OCI-LY1 (cell line): ENCODE measurements around the gene YIPF1.

Experiments
- H2AFZ ChIP-seq: fragments of 200-600 bp; sonication (generic), shearing (Covaris generic); 2 replicates; pipeline ENCODE4 v1.6.0; 2014; ENCODE audit warnings: antibody characterized with exemption, mild to moderate bottlenecking, low read length
- H3F3A ChIP-seq: fragments of 200-600 bp; sonication (generic), shearing (Covaris generic); 2 replicates; pipeline ENCODE4 v1.6.0; 2014; ENCODE audit warnings: mild to moderate bottlenecking, antibody characterized with exemption, low read length, moderate library complexity; ENCODE audit not compliant: insufficient read depth
- H3K27ac ChIP-seq: fragments of 200-600 bp; sonication (generic); 2 replicates; pipeline ENCODE4 v1.5.1; 2014; ENCODE audit warnings: low read length, mixed run types, mild to moderate bottlenecking, low read depth; ENCODE audit not compliant: poor library complexity, severe bottlenecking
- H3K27me3 ChIP-seq: fragments of 200-600 bp; sonication (generic); 2 replicates; pipeline ENCODE4 v1.6.0; 2014; ENCODE audit warnings: antibody characterized with exemption, mild to moderate bottlenecking, low read length, moderate library complexity; ENCODE audit not compliant: insufficient read depth
- H3K36me3 ChIP-seq: fragments of 200-600 bp; sonication (generic); 2 replicates; pipeline ENCODE4 v1.6.1; 2014; ENCODE audit warnings: mild to moderate bottlenecking, antibody characterized with exemption, low read length, moderate library complexity, mixed read lengths; ENCODE audit not compliant: insufficient read depth
- H3K4me1 ChIP-seq: fragments of 200-600 bp; sonication (generic); 2 replicates; pipeline ENCODE4 v1.5.1; 2014; ENCODE audit warnings: mild to moderate bottlenecking, low read length, moderate library complexity; ENCODE audit not compliant: insufficient read depth, severe bottlenecking
- H3K4me2 ChIP-seq: fragments of 200-600 bp; sonication (generic), shearing (Covaris generic); 2 replicates; pipeline ENCODE4 v1.6.1; 2014; ENCODE audit warnings: low read length
- H3K4me3 ChIP-seq: fragments of 200-600 bp; sonication (generic); 2 replicates; pipeline ENCODE4 v1.5.1; 2014; ENCODE audit warnings: low read length, low read depth, mild to moderate bottlenecking, mixed read lengths; ENCODE audit not compliant: poor library complexity, severe bottlenecking
- H3K79me2 ChIP-seq: fragments of 200-600 bp; shearing (Covaris generic); 2 replicates; pipeline ENCODE4 v1.6.1; 2016; ENCODE audit warnings: mixed run types, low read length, mixed read lengths; ENCODE audit not compliant: insufficient read depth
- H3K9ac ChIP-seq: fragments of 200-600 bp; sonication (generic), shearing (Covaris generic); 2 replicates; pipeline ENCODE4 v1.6.1; 2014; ENCODE audit warnings: mild to moderate bottlenecking, low read length, mixed read lengths
- H3K9me2 ChIP-seq: fragments of 200-600 bp; sonication (generic), shearing (Covaris generic); 2 replicates; pipeline ENCODE4 v1.6.1; 2014; ENCODE audit warnings: low read depth, mild to moderate bottlenecking, low read length, mixed read lengths
- H3K9me3 ChIP-seq: fragments of 200-600 bp; shearing (Covaris generic); 2 replicates; pipeline ENCODE4 v1.6.1; 2014; ENCODE audit warnings: low read length, mixed read lengths
- H4K20me1 ChIP-seq: fragments of 200-600 bp; sonication (generic), shearing (Covaris generic); 2 replicates; pipeline ENCODE4 v1.6.0; 2016; ENCODE audit warnings: mild to moderate bottlenecking, low read length; ENCODE audit not compliant: insufficient read depth
- CTCF ChIP-seq: fragments of 200-600 bp; sonication (generic), shearing (Covaris generic); IDR thresholded peaks from 2 replicates; pipeline ENCODE4 v1.5.1; 2017; ENCODE audit warnings: mild to moderate bottlenecking, antibody characterized with exemption, low read length, moderate library complexity, mixed read lengths
- EZH2 ChIP-seq: fragments of 200-600 bp; sonication (generic), shearing (Covaris generic); IDR thresholded peaks from 2 replicates; pipeline ENCODE4 v1.8.0; 2017; ENCODE audit warnings: borderline replicate concordance, mixed run types, mild to moderate bottlenecking, antibody characterized with exemption, low read length, moderate library complexity, mixed read lengths

YIPF1 gene

GRCh38 chr1:53837924-53838653 lies 51.5 kb downstream of the YIPF1 start, which contains the start of gene NDC1:
Gene NDC1, minus strand, starts transcription at chr1:53838296. Its CDS starts 35 bp downstream, at chr1:53838261.
- peaks cover 4% of the 10 kb centered on the region; the same call in 1 of the 2 replicates for H3K9me3 ChIP-seq
- H2AFZ ChIP-seq = peak within 1 kb of the TSS; percentile 99
- TF ChIP-seq CTCF (no peak), EZH2 (no peak)
- peaks cover 49% of the 10 kb centered on the region for H3K79me2 ChIP-seq
- no peaks in the 10 kb centered on the region for H3F3A ChIP-seq
- H3K4me2 ChIP-seq = peak within 1 kb of the TSS; percentile 62
- peaks cover 24% of the 10 kb centered on the region for H3K36me3 ChIP-seq
- peak within 1 kb of the TSS; percentile 99 for H3K9ac ChIP-seq
- H3K4me3 ChIP-seq = peak within 1 kb of the TSS; percentile 98
- H3K9me2 ChIP-seq = no peaks in the 10 kb centered on the region
- H4K20me1 ChIP-seq = no peaks in the 10 kb centered on the region
- H3K27ac ChIP-seq = peak within 1 kb of the TSS; percentile 88
- no peaks in the 10 kb centered on the region for H3K27me3 ChIP-seq
- peaks cover 37% of the 10 kb centered on the region for H3K4me1 ChIP-seq

GRCh38 chr1:53837646-53837923 lies 52.0 kb downstream of the YIPF1 start:
- Histone ChIP-seq H3K36me3 (peaks cover 29% of the 10 kb centered on the region), H3K27me3 (no peaks in the 10 kb centered on the region), H2AFZ (no peak overlapping the region), H3K4me1 (peaks cover 37% of the 10 kb centered on the region), H3K27ac (peak overlapping the region; percentile 88), H3K79me2 (peaks cover 54% of the 10 kb centered on the region), H3F3A (no peaks in the 10 kb centered on the region), H3K9me2 (no peaks in the 10 kb centered on the region), H3K4me2 (peak overlapping the region; percentile 62), H3K9me3 (peaks cover 4% of the 10 kb centered on the region; the same call in 1 of the 2 replicates), H3K4me3 (peak overlapping the region; percentile 98), H4K20me1 (no peaks in the 10 kb centered on the region), H3K9ac (peak overlapping the region; percentile 99)
- TF ChIP-seq CTCF = no peak
- TF ChIP-seq EZH2 = no peak

- Histone ChIP-seq H2AFZ (no peak overlapping the region), H3K27ac (peak overlapping the region; percentile 88), H3K4me1 (peaks cover 37% of the 10 kb centered on the region), H3K4me3 (peak overlapping the region; percentile 98), H3K9me2 (no peaks in the 10 kb centered on the region), H3K9me3 (no peaks in the 10 kb centered on the region), H3K36me3 (peaks cover 38% of the 10 kb centered on the region), H3F3A (no peaks in the 10 kb centered on the region), H3K9ac (peak overlapping the region; percentile 99), H3K4me2 (peak overlapping the region; percentile 62), H4K20me1 (no peaks in the 10 kb centered on the region), H3K27me3 (no peaks in the 10 kb centered on the region), H3K79me2 (peaks cover 66% of the 10 kb centered on the region)
- no peak for TF ChIP-seq CTCF
- no peak for TF ChIP-seq EZH2
These were observed 54.1 kb downstream of the YIPF1 start for GRCh38 chr1:53835491-53835890.
